Ecto neural progenitor cell (in vitro differentiated cells): ENCODE results near the gene CPNE2.
"Not testable (repeated sequence)": the region's sequence is repeated elsewhere in the genome, so short reads cannot be mapped to it uniquely, and the experiment has no call there.

Source experiments
- DNase-seq: peaks from one replicate; pipeline ENCODE4 v3.0.0-alpha.2; 2018; ENCODE audit warnings: low spot score

The CPNE2 gene

GRCh38 chr16:57167953-57168352 is 75.6 kb downstream of the CPNE2 start:
- no peak for DNase-seq

GRCh38 chr16:57169327-57169726 is 76.9 kb downstream of the CPNE2 start:
- no peak for DNase-seq

GRCh38 chr16:57172721-57173290 is 80.4 kb downstream of the CPNE2 start:
- no peak for DNase-seq

GRCh38 chr16:57175896-57176295 is 83.5 kb downstream of the CPNE2 start:
- DNase-seq, result no peak

- DNase-seq, result no peak
Measured at GRCh38 chr16:57178196-57178595, 85.8 kb downstream of the CPNE2 start.

GRCh38 chr16:57178793-57179212 is 86.4 kb downstream of the CPNE2 start:
- DNase-seq, result no peak

GRCh38 chr16:57179215-57179828 is 86.9 kb downstream of the CPNE2 start:
- no peak for DNase-seq

GRCh38 chr16:57184113-57184512 is 91.7 kb downstream of the CPNE2 start:
- no peak for DNase-seq

- no peak for DNase-seq
Measured at GRCh38 chr16:57184887-57185445, 92.6 kb downstream of the CPNE2 start.

GRCh38 chr16:57185446-57185944 is 93.1 kb downstream of the CPNE2 start:
- DNase-seq, result peak; percentile 61

GRCh38 chr16:57185945-57186871 is 93.8 kb downstream of the CPNE2 start, which contains the start of the genes PSME3IP1 and RSPRY1:
TSS of gene PSME3IP1 (minus strand) at chr16:57186039. CDS start at chr16:57173854, 12,185 bp downstream.
TSS of gene RSPRY1 (plus strand) at chr16:57186329. CDS start at chr16:57204659, 18,330 bp downstream.
- DNase-seq, result peak; percentile 99

- peak; percentile 52 for DNase-seq
Measured at GRCh38 chr16:57186872-57187854, 94.8 kb downstream of the CPNE2 start.

GRCh38 chr16:57187902-57188710 is 95.7 kb downstream of the CPNE2 start:
- not testable (repeated sequence) for DNase-seq

GRCh38 chr16:57188711-57189002 is 96.3 kb downstream of the CPNE2 start:
- no peak for DNase-seq

- not testable (repeated sequence) for DNase-seq
Measured at GRCh38 chr16:57189527-57189926, 97.1 kb downstream of the CPNE2 start.

- no peak for DNase-seq
Measured at GRCh38 chr16:57190136-57190535, 97.8 kb downstream of the CPNE2 start.

GRCh38 chr16:57191056-57191571 is 98.7 kb downstream of the CPNE2 start:
- DNase-seq, result no peak

GRCh38 chr16:57192146-57192545 is 99.8 kb downstream of the CPNE2 start:
- no peak for DNase-seq

GRCh38 chr16:57192720-57193486 is 100.5 kb downstream of the CPNE2 start:
- no peak for DNase-seq
